Measurements from ENCODE around the gene ATXN1. TPM values are rescaled to one million over a fixed set of nuclear protein-coding genes. Genes with fewer than 3 reads are reported as not detected.

ATXN1 gene
- total and polyA plus RNA-seq, 2 of the 8 experiments (the other 6 are each of a cell fraction or from before 2014, with no cell fraction given), result 1.6 to 4.0 TPM

DNA sequence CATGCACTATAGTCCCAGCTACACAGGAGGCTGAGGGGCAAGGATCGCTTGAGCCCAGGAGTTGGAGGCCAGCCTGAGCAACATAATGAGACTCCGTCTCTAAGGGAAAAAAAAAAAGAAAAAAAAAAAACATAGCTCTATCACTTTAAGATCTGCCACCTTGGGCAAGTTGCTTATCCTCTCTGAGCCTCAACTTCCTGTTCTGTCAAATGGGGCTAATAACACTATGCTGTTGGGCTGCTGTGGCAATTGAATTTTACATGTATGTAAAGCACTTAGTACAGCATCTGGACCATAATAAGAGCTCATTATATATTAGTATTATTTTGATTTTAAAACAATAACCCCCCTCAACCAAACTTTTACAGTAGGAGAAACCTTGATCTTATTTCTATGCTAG, 141.5 kb downstream of the ATXN1 start (continued):
- TF ChIP-seq CHD7 (IDR thresholded peaks at IDR 0.05; ENCODE audit: insufficient replicate concordance, low read length), result no peak
- no peak for TF ChIP-seq GABPA (IDR thresholded peaks at IDR 0.05; ENCODE audit: borderline replicate concordance, insufficient read depth, low read length)
- TF ChIP-seq, protein P1, sequence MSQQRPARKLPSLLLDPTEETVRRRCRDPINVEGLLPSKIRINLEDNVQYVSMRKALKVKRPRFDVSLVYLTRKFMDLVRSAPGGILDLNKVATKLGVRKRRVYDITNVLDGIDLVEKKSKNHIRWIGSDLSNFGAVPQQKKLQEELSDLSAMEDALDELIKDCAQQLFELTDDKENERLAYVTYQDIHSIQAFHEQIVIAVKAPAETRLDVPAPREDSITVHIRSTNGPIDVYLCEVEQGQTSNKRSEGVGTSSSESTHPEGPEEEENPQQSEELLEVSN (IDR thresholded peaks at IDR 0.05), result no peak
- no peak for TF ChIP-seq USF2 (IDR thresholded peaks at IDR 0.05; ENCODE audit: low read length)
- no peak for TF ChIP-seq RFX5 (IDR thresholded peaks at IDR 0.05; ENCODE audit: borderline replicate concordance, low read depth, low read length)
- no peak for TF ChIP-seq CTBP2 (IDR thresholded peaks at IDR 0.05; ENCODE audit: borderline replicate concordance, insufficient read depth, insufficient read length, low read length)
- no peak for TF ChIP-seq HDAC6 (IDR thresholded peaks at IDR 0.05; ENCODE audit: low read depth, low read length)
- TF ChIP-seq CBX5 (IDR thresholded peaks at IDR 0.05; ENCODE audit: low read depth, low read length), result no peak
